WTC11 (cell line): ENCODE measurements around the gene LGR6. TPM values are rescaled to one million over a fixed set of nuclear protein-coding genes. Genes with fewer than 3 reads are reported as not detected.

Experiments
- ARID4B ChIP-seq: sonication (generic); formaldehyde crosslinking; IDR thresholded peaks from 2 replicates; pipeline ENCODE4 v1.8.0; 2023; ENCODE audit warnings: missing genetic modification reagents, mild to moderate bottlenecking, borderline replicate concordance
- CREM ChIP-seq: sonication (generic); formaldehyde crosslinking; IDR thresholded peaks from 2 replicates; pipeline ENCODE4 v1.8.1; 2022; ENCODE audit warnings: mild to moderate bottlenecking, missing genetic modification reagents, moderate library complexity
- CTCF ChIP-seq: fragments of 200-600 bp; IDR thresholded peaks from 2 replicates; pipeline ENCODE4 v1.8.0; 2022; ENCODE audit warnings: antibody characterized with exemption
- E2F1 ChIP-seq: sonication (generic); formaldehyde crosslinking; IDR thresholded peaks from 2 replicates; pipeline ENCODE4 v1.8.0; 2022; ENCODE audit warnings: mild to moderate bottlenecking, missing genetic modification reagents
- FOXJ3 ChIP-seq: sonication (generic); formaldehyde crosslinking; IDR thresholded peaks from 2 replicates; pipeline ENCODE4 v1.9.0; 2021; ENCODE audit warnings: missing genetic modification reagents, mild to moderate bottlenecking, borderline replicate concordance
- HMGXB4 ChIP-seq: sonication (generic); formaldehyde crosslinking; IDR thresholded peaks from 2 replicates; pipeline ENCODE4 v1.8.1; 2023; ENCODE audit warnings: mild to moderate bottlenecking, moderate library complexity, missing genetic modification reagents
- IRF2 ChIP-seq: sonication (generic); formaldehyde crosslinking; IDR thresholded peaks from 2 replicates; pipeline ENCODE4 v1.8.0; 2022; ENCODE audit warnings: low read depth, missing genetic modification reagents, borderline replicate concordance
- JAZF1 ChIP-seq: fragments of 250-450 bp; sonication (Bioruptor Pico); IDR thresholded peaks from 2 replicates; pipeline ENCODE4 v1.9.0; 2021; ENCODE audit warnings: moderate library complexity, mild to moderate bottlenecking, inconsistent platforms
- JUN ChIP-seq: sonication (generic); formaldehyde crosslinking; IDR thresholded peaks from 2 replicates; pipeline ENCODE4 v1.8.0; 2023; ENCODE audit warnings: mild to moderate bottlenecking, missing genetic modification reagents
- MYBL2 ChIP-seq: sonication (generic); formaldehyde crosslinking; IDR thresholded peaks from 2 replicates; pipeline ENCODE4 v1.8.1; 2023; ENCODE audit warnings: mild to moderate bottlenecking, moderate library complexity, missing genetic modification reagents
- OVOL2 ChIP-seq: fragments of 250-450 bp; sonication (Bioruptor Pico); IDR thresholded peaks from 2 replicates; pipeline ENCODE4 v1.9.0; 2021; ENCODE audit warnings: mild to moderate bottlenecking, borderline replicate concordance
- PRDM15 ChIP-seq: sonication (generic); formaldehyde crosslinking; IDR thresholded peaks from 2 replicates; pipeline ENCODE4 v1.8.0; 2022; ENCODE audit warnings: missing genetic modification reagents
- SP1 ChIP-seq: sonication (generic); formaldehyde crosslinking; conservative IDR thresholded peaks from 2 replicates; pipeline ENCODE4 v1.8.1; 2022; ENCODE audit warnings: missing genetic modification reagents
- ZBTB43 ChIP-seq: sonication (generic); formaldehyde crosslinking; IDR thresholded peaks from 2 replicates; pipeline ENCODE4 v1.8.1; 2023; ENCODE audit warnings: mild to moderate bottlenecking, missing genetic modification reagents
- ZNF416 ChIP-seq: fragments of 250-450 bp; sonication (Bioruptor Pico); IDR thresholded peaks from 2 replicates; pipeline ENCODE4 v1.9.0; 2021; ENCODE audit warnings: mild to moderate bottlenecking, inconsistent platforms
- ZNF425 ChIP-seq: fragments of 250-450 bp; sonication (Bioruptor Pico); conservative IDR thresholded peaks from 2 replicates; pipeline ENCODE4 v1.9.0; 2021; ENCODE audit warnings: mild to moderate bottlenecking
- ZNF532 ChIP-seq: fragments of 250-450 bp; sonication (Bioruptor Pico); IDR thresholded peaks from 2 replicates; pipeline ENCODE4 v1.9.0; 2021; ENCODE audit warnings: mild to moderate bottlenecking, borderline replicate concordance
- total RNA-seq: library from RNA; stranded (reverse); gene quantifications from 3 replicates; pipeline ENCODE4 v1.2.3, GENCODE V29; 2021

Gene LGR6
- total RNA-seq, 1 experiment from 2014 or later: 1.1 TPM

- TF ChIP-seq ZNF532 (CRISPR knock-in tag) (no peak), CREM (CRISPR knock-in tag) (no peak), OVOL2 (no peak), ZBTB43 (CRISPR knock-in tag) (peak; percentile 76; the same call in 1 of the 2 replicates), CTCF (no peak), HMGXB4 (CRISPR knock-in tag) (no peak), JUN (CRISPR knock-in tag) (no peak), ZNF425 (no peak), ARID4B (CRISPR knock-in tag) (no peak), SP1 (CRISPR knock-in tag) (no peak), MYBL2 (CRISPR knock-in tag) (no peak), PRDM15 (CRISPR knock-in tag) (no peak), ZNF416 (CRISPR knock-in tag) (no peak), FOXJ3 (no peak), JAZF1 (no peak), IRF2 (CRISPR knock-in tag) (no peak), E2F1 (no peak)
Measured at GRCh38 chr1:202214089-202214843, 20.7 kb downstream of the LGR6 start (continued).
